HEK293 (cell line): ENCODE measurements around the gene LRP1B.

Experiments
- EGR2 ChIP-seq: fragments of 450-650 bp; formaldehyde crosslinking; IDR thresholded peaks from 2 replicates; pipeline ENCODE4 v1.5.1; 2016; ENCODE audit warnings: low read depth, missing biosample characterization, missing genetic modification characterization
- MZF1 ChIP-seq: fragments of 450-650 bp; formaldehyde crosslinking; IDR thresholded peaks from 2 replicates; pipeline ENCODE4 v1.5.1; 2017; ENCODE audit warnings: missing biosample characterization, missing genetic modification characterization, borderline replicate concordance
- YY1 ChIP-seq: fragments of 450-650 bp; formaldehyde crosslinking; IDR thresholded peaks from 2 replicates; pipeline ENCODE4 v1.5.1; 2018; ENCODE audit warnings: missing biosample characterization, missing genetic modification characterization
- ZNF157 ChIP-seq: fragments of 450-650 bp; formaldehyde crosslinking; IDR thresholded peaks from 2 replicates; pipeline ENCODE4 v1.5.1; 2016; ENCODE audit warnings: missing biosample characterization, missing genetic modification characterization
- ZNF561 ChIP-seq: fragments of 450-650 bp; IDR thresholded peaks from 2 replicates; pipeline ENCODE4 v1.5.1; 2018; ENCODE audit warnings: missing biosample characterization, missing genetic modification characterization, borderline replicate concordance
- TF ChIP-seq, protein P1 (sequence below): fragments of 450-650 bp; formaldehyde crosslinking; IDR thresholded peaks from 2 replicates; pipeline ENCODE4 v1.5.1; 2016; ENCODE audit warnings: missing biosample characterization, missing genetic modification characterization
- TF ChIP-seq, protein P2 (sequence below): fragments of 450-650 bp; formaldehyde crosslinking; IDR thresholded peaks from 2 replicates; pipeline ENCODE4 v1.5.1; 2016; ENCODE audit warnings: missing biosample characterization, missing genetic modification characterization
- TF ChIP-seq, protein P3 (sequence below): fragments of 450-650 bp; formaldehyde crosslinking; IDR thresholded peaks from 2 replicates; pipeline ENCODE4 v1.5.1; 2016; ENCODE audit warnings: missing biosample characterization, missing genetic modification characterization
- TF ChIP-seq, protein P4 (sequence below): fragments of 450-650 bp; formaldehyde crosslinking; IDR thresholded peaks from 2 replicates; pipeline ENCODE4 v1.5.1; 2016; ENCODE audit warnings: missing biosample characterization, missing genetic modification characterization

DNA sequence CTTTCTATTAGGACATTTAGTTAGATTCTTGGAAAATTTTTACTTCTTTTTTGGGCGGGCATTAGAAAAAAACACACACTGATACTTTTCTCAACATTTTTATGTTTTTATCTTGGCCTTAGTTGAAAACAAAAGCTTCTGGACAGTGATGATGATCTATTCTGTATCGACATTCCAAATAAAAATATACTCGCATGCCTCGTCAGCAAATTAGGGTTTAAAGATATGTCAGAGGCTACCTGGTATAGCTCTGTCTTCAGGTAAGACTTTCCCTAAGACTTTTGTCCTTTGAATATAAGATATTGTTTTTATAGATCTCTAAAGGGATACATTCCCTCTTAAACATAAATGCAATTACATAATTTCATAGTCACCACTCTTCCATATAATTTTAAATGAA is 816.8 kb downstream of the LRP1B start:
- no peak for TF ChIP-seq ZNF561 (tag by site-specific recombination)
- TF ChIP-seq, protein P1, sequence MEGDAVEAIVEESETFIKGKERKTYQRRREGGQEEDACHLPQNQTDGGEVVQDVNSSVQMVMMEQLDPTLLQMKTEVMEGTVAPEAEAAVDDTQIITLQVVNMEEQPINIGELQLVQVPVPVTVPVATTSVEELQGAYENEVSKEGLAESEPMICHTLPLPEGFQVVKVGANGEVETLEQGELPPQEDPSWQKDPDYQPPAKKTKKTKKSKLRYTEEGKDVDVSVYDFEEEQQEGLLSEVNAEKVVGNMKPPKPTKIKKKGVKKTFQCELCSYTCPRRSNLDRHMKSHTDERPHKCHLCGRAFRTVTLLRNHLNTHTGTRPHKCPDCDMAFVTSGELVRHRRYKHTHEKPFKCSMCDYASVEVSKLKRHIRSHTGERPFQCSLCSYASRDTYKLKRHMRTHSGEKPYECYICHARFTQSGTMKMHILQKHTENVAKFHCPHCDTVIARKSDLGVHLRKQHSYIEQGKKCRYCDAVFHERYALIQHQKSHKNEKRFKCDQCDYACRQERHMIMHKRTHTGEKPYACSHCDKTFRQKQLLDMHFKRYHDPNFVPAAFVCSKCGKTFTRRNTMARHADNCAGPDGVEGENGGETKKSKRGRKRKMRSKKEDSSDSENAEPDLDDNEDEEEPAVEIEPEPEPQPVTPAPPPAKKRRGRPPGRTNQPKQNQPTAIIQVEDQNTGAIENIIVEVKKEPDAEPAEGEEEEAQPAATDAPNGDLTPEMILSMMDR, result no peak
- TF ChIP-seq MZF1, result no peak
- TF ChIP-seq YY1 (tag by site-specific recombination), result no peak
- TF ChIP-seq ZNF157 (tag by site-specific recombination), result no peak
- TF ChIP-seq, protein P2, sequence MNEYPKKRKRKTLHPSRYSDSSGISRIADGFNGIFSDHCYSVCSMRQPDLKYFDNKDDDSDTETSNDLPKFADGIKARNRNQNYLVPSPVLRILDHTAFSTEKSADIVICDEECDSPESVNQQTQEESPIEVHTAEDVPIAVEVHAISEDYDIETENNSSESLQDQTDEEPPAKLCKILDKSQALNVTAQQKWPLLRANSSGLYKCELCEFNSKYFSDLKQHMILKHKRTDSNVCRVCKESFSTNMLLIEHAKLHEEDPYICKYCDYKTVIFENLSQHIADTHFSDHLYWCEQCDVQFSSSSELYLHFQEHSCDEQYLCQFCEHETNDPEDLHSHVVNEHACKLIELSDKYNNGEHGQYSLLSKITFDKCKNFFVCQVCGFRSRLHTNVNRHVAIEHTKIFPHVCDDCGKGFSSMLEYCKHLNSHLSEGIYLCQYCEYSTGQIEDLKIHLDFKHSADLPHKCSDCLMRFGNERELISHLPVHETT (tag by site-specific recombination), result no peak
- TF ChIP-seq, protein P3, sequence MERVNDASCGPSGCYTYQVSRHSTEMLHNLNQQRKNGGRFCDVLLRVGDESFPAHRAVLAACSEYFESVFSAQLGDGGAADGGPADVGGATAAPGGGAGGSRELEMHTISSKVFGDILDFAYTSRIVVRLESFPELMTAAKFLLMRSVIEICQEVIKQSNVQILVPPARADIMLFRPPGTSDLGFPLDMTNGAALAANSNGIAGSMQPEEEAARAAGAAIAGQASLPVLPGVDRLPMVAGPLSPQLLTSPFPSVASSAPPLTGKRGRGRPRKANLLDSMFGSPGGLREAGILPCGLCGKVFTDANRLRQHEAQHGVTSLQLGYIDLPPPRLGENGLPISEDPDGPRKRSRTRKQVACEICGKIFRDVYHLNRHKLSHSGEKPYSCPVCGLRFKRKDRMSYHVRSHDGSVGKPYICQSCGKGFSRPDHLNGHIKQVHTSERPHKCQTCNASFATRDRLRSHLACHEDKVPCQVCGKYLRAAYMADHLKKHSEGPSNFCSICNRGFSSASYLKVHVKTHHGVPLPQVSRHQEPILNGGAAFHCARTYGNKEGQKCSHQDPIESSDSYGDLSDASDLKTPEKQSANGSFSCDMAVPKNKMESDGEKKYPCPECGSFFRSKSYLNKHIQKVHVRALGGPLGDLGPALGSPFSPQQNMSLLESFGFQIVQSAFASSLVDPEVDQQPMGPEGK (tag by site-specific recombination), result no peak
- TF ChIP-seq, protein P4, sequence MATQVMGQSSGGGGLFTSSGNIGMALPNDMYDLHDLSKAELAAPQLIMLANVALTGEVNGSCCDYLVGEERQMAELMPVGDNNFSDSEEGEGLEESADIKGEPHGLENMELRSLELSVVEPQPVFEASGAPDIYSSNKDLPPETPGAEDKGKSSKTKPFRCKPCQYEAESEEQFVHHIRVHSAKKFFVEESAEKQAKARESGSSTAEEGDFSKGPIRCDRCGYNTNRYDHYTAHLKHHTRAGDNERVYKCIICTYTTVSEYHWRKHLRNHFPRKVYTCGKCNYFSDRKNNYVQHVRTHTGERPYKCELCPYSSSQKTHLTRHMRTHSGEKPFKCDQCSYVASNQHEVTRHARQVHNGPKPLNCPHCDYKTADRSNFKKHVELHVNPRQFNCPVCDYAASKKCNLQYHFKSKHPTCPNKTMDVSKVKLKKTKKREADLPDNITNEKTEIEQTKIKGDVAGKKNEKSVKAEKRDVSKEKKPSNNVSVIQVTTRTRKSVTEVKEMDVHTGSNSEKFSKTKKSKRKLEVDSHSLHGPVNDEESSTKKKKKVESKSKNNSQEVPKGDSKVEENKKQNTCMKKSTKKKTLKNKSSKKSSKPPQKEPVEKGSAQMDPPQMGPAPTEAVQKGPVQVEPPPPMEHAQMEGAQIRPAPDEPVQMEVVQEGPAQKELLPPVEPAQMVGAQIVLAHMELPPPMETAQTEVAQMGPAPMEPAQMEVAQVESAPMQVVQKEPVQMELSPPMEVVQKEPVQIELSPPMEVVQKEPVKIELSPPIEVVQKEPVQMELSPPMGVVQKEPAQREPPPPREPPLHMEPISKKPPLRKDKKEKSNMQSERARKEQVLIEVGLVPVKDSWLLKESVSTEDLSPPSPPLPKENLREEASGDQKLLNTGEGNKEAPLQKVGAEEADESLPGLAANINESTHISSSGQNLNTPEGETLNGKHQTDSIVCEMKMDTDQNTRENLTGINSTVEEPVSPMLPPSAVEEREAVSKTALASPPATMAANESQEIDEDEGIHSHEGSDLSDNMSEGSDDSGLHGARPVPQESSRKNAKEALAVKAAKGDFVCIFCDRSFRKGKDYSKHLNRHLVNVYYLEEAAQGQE (tag by site-specific recombination), result no peak
- TF ChIP-seq EGR2 (tag by site-specific recombination), result no peak
